Raji (cell line): Measurements from ENCODE around the gene TRMO.

Experiments used
- POLR2A ChIP-seq: IDR thresholded peaks from 2 replicates; pipeline ENCODE4 v1.6.1; 2011; ENCODE audit warnings: low read depth, low read length, control low read depth; ENCODE audit not compliant: insufficient read depth

Gene TRMO

DNA sequence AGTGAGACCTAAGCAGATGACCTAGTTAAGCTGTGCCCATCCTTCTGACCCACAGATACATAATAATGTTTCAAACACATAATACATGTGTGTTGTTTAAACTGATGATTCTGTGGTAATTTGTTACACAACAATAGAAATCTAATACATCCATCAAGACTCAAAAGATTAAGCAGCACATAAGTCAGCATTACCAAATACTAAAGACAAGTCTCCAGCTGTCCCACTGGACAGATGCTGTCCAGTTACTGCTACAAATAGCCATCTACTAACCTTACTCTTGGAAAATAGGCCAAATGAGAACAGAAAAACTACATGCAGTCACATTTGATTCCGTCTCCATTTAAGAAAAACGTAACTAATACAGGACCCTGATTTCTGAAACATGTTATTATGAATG is 10.8 kb downstream of the TRMO start:
- no peak for TF ChIP-seq POLR2A

DNA sequence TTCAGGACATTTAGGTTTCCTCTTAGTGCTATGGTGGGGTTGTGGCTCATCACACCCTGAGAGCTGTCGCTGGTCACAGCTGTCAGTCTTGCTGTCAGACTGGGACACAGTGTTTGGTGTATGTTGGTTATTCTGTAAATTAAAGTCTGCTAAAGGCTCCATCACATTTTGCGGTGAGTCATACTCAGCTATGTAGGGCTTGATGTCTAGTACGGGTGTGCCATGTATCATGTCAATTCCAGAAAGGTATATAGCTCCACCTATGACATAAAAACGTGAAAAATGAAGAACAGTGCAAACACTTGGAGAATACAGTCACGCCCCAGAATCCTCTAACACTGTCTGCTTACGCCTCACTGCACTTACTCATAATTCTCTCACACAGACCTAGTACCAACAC is 11.9 kb downstream of the TRMO start:
- TF ChIP-seq POLR2A = no peak

DNA sequence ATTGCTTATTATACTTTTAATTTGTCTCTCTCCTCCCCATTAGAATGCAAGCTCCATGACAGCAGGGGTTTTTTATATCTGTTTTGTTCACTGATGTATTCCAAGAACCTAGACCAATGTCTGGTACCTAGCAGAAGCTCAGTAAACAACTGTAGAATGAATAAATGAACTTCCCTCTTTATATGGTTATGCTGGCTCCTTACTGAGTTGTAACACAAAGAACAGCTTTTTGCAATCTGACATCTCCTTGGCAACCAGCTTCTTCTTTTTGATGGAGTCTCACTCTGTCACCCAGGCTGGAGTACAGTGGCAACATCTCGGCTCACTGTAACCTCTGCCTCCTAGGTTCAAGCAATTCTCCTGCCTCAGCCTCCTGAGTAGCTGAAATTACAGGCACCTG is 13.6 kb downstream of the TRMO start:
- no peak for TF ChIP-seq POLR2A

DNA sequence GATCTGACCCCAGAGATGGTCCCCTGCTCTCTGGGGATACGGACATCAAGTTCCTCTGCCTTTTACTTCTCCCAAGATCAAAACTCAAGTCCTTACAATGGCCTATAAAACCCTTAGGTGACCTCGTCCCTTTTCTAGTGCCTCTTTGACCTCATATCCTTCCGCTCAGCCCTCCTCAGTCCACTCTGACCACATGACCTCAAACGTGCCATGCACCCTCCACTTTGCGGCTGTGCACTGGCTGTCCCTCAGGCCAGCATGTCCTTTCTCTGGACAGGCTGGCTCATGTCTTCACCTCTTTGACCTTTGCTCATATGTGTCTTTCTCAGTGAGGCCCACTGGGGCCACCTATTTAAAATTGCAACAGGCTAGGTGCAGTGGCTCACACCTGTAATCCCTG is 14.7 kb downstream of the TRMO start:
- no peak for TF ChIP-seq POLR2A

DNA sequence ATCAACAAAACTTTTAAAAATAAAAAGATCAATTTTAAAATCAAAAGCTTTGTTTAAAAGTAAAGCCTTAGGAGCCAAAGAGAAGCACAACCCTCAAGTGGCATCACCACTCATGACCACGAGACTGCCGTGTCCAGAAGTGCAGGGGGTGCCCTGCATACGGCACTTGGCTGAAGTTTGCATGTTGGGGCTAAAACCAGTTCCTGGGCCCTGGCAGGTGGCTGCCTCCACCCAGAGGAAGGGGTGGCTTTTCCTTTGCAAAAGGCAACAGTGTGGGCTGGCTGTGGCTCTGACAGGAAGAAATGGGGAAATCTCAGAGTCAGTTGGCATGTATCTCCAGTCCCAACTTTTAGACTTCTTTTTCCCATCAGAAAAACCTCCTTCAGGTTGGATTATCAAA is 15.3 kb downstream of the TRMO start:
- no peak for TF ChIP-seq POLR2A

DNA sequence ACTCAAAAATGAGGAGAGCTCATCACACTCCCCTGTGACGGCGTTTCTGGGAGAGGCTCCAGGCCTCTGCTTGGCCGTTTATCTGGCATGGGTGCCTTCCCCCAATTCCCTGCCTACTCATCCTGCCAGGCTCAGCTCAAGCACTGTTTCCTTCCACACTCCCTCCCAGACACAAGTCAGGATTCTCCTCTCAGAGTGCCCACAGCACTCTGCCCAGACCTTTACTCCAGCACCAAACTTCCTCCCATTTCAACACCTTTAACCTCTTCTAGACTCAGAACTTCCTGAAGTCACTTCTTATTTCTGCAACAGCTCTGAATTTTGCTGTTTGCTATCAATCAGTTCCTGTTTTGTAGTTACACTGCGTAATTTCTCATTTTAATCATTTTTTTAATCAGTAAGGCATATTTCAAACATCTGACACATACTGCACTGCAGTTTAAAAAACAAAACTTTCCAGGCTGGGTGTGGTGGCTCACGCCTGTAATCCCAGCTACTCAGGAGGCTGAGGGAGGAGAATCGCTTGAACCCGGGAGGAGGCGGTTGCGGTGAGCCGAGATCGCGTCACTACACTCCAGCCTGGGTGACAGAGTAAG is 16.0 kb downstream of the TRMO start:
- TF ChIP-seq POLR2A = no peak

DNA sequence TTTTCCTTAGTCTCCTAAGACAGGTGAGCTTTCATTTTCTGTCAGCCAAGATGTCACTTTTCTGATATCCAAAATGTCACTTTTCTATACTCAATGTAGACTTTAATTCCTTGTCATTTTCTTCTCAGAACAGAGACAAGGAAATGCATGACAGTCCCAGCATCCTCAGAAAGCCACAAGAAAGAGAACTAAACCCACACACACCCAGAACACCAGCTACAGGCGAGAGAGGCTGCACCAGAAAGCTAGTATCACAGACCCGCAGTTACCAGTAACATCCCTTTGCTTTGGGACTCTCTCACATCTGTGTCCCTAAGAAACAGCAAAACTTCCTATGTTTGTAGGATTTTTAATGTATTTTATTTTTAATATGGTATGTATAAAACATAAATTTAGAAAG is 17.1 kb downstream of the TRMO start:
- no peak for TF ChIP-seq POLR2A

DNA sequence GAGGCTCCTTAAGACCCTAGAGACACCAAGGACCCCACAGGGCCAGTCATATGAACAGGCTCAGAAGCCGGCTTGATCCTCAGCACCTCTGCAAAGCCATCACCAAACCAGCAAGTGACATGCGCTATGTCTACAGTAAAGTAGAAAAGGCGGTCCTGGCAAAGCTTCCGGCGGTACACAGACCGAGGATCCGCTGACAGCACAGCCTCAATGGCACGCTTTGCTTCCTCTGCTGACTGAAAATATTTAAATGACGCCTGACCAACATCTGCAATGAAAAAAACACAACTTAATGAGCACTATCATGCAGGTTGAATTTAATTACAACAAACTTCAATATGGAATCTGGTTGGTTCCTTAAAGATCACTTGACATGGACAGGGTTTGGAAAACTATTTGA is 17.6 kb downstream of the TRMO start:
- no peak for TF ChIP-seq POLR2A

DNA sequence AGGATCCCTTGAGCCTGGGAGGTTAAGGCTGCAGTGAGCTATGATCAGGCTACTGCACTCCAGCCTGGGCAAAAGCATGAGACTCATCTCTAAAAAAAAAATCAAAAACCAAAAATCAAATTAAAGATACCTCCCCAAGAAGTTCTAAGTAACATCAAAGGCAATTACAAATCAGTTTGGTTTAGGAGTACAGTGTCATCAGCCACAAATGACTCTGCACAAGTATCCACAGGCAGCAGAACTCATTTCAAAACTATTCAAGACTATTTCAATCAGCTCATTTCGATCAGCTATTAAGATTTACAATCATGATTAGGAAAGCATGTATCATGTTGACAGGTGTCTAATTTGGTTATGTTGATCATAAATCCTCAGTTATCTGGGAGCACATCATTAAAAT is 19.1 kb downstream of the TRMO start:
- no peak for TF ChIP-seq POLR2A

DNA sequence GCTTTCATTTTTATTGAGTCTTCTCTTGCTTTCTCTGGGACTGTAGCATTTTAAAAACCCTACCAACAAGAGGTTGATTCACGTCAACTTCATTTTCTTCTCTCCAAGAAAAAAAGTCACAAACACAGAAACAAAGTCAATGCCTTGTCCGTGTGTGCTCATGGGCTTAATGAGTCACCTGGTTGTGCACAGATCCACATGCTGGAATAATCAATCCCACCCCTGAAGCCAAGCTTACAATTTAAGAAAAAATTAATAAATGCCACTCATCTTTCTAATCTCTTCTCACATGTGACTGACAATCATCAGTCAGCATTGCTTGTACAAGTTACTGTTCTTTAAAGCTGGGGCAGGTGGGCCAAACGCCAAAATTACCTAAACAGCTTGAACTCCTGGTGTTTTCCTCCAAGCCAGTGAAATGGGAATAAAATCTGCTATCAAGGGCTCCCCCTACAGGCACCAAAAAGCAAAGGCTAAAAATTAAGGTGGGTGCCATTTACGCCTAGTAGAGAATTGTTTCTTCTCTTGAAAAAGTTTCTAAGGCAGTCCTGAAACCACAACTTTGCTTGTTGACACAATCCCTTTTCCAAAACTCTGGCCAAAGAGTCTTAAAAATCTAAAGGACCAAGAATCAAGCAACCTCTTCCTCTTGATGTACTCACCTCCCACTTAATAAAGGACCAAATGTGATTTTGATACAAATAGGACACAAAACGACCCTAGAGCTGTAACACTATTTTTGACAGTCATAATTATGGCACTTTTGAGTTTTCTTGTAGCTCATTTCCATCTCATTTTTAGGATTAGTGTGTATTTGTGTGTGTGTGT is 21.3 kb downstream of the TRMO start:
- no peak for TF ChIP-seq POLR2A

DNA sequence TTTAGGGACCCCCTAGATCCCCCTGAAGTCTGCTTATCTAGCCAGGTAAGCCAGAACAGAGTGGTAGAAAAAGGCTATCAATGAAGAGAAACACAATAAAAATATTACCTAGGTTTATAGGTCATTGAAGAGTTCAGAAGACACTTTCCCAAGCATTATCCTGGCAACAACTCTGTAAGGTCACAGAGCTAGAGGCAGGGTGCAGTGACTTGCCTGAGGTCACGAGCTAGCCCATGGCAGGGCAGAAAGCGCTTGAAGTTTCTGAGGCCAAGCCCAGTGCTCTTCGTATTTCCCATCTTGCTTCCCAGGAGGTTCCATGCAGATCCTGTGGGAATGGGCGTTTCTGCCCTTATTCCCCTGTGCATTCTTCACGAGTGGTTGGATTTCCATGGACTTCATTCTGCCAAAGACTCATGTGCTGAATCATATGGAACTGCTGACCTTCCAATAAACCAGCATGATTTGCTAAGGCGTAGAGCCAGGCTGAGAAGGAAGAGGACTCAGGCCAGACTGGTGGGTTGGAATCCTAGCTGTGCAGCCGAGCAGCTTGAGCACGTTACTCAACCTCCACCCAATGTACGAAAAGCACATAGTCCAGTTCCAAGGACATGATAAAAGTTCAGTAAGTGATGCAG is 22.1 kb downstream of the TRMO start:
- no peak for TF ChIP-seq POLR2A

DNA sequence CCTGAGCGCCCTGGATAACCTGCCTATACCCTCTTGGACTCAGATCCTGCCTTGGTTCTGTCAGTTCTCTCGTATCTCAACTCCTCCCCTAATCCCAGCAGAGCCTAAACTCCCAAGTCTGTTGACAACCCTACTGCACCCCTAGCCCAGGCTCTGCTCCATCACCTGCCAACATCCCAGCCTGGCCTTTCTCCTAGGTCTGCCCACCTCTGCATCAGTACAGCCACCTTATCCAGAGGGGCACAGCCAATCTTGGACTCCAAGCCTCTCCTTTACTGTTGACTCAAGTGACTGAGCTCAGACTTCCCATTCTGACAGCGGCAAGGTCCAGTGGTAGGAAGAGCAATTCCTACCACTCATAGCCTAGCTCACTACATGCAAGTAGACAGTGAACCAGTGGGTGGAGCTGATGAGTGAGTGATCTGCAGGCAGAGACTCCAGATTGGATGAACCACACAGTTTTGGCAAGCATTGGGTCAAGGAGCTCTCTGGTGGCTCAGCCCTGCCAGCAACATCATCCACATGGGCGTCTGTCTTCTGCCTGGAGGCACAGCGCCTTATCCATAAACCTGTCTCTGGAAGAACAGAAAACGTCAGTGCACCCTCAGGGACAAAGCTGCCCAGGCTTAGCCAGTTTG is 26.5 kb downstream of the TRMO start:
- no peak for TF ChIP-seq POLR2A

DNA sequence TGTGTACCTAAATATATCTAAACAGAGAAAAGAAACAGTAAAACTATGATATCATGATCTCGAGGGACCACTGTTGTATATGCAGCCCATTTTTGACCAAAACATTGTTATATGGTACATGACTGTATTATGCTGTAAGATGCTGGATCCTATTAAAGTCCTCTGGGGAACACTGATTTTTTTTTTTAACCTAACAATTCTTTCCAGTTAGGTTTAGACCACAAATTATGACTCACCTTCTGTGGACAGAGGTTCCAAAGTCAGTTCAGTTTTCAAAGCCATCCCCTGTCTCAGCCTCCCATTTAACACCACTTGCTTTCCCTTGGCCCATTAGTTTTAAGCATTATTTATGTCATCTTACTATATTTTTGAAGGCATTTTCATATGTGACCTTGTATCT is 27.1 kb downstream of the TRMO start:
- TF ChIP-seq POLR2A = no peak

DNA sequence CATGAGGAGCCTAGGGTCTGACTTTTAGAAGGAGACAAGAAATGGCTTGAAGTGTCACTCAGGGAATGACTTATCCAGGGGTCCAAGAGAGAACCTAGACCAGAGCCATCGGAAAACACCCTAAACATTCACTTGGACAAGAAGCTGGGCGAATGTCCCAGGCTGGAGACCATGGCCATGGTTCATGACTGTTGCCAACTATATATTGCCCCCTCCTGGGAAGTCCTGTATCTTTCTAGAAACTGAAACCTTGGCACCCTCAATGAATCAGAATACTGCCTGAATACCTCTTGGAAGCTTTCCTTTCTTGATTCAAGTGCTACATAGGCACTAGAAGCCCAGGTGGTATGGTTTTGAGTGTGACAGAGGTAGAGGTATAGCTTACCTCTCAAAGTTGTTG is 29.9 kb downstream of the TRMO start:
- no peak for TF ChIP-seq POLR2A

DNA sequence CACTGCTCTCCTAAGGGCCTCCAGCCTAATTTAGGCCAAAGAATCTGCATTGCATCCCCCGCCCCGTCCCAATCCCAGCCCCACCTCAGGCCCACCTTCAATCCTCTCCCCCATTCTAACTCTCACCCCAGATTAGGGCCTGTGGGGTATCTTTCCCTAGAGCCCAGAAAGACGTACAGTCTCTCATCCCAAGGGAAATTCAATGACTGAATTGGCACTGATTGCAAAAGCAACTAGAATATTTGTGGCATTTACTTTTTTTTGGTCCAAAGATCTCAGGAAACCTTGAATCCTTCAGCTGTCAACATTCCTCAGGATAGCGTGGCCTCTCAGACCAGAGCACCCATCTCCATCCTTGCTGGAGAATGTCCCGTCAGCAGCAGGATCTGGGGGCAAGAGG is 30.6 kb downstream of the TRMO start:
- TF ChIP-seq POLR2A = no peak
